ENCODE measurements around the gene ZNF428. TPM values are rescaled to one million over a fixed set of nuclear protein-coding genes. Genes with fewer than 3 reads are reported as not detected.

Gene ZNF428
- total and polyA plus RNA-seq, 2 of the 4 experiments (the other 2 are of a cell fraction), result 9.9 to 32.3 TPM

GRCh38 chr19:43623889-43624670 lies 4.7 kb upstream of the ZNF428 start:
- Histone ChIP-seq H4K8ac (ENCODE audit: low read depth in 2 of 2, low read length in 2 of 2) (no peak overlapping the region), H3K23ac (ENCODE audit: low read depth, low read length) (no peak overlapping the region), H3K9ac (ENCODE audit: low read depth, low read length) (no peak overlapping the region), H2BK20ac (ENCODE audit: low read depth, low read length) (no peak overlapping the region), H2BK120ac (ENCODE audit: low read depth, low read length) (no peak overlapping the region), H4K20me1 (ENCODE audit: insufficient read depth, low read length) (no peaks in the 10 kb centered on the region), H3K4me3 (ENCODE audit: insufficient read depth, low read depth, low read length) (no peak overlapping the region), H2AFZ (replicated peaks; ENCODE audit: low read length, poor library complexity) (no peak overlapping the region), H3K4ac (ENCODE audit: low read depth, low read length) (no peak overlapping the region), H3K18ac (ENCODE audit: low read depth, low read length) (no peak overlapping the region), H3K9me1 (ENCODE audit: insufficient read depth, low read length) (peaks cover 3% of the 10 kb centered on the region; the same call in 1 of the 2 replicates), H3K9me3 (ENCODE audit: control insufficient read depth, insufficient read depth, low read length) (no peaks in the 10 kb centered on the region), H2AK5ac (ENCODE audit: low read depth, low read length) (no peak overlapping the region), H2BK5ac (ENCODE audit: low read depth, low read length, poor library complexity, severe bottlenecking) (no peak overlapping the region), H3K27me3 (ENCODE audit: control insufficient read depth, insufficient read depth, low read length) (no peaks in the 10 kb centered on the region), H4K5ac (ENCODE audit: low read depth, low read length) (no peak overlapping the region), H2BK15ac (ENCODE audit: low read depth, low read length) (no peak overlapping the region), H3K4me1 (ENCODE audit: control insufficient read depth, insufficient read depth, low read length) (peaks cover 3% of the 10 kb centered on the region), H3K56ac (ENCODE audit: extremely low read depth, insufficient read depth, low read length) (no peak overlapping the region), H3K14ac (replicated peaks; ENCODE audit: low read depth, low read length) (no peak overlapping the region), H3K4me2 (ENCODE audit: low read depth, low read length) (no peak overlapping the region), H3K79me1 (ENCODE audit: low read depth in 1 of 2, low read length in 2 of 2) (peaks cover 8 to 17% of the 10 kb centered on the region in 2 experiments; a peak in 3 of 4 replicates), H4K91ac (ENCODE audit: insufficient read depth, low read depth, low read length) (no peak overlapping the region), H3K27ac (ENCODE audit: insufficient read depth, low read length) (no peak overlapping the region), H2AK9ac (replicated peaks; ENCODE audit: low read depth, low read length, poor library complexity) (no peak overlapping the region), H3K36me3 (ENCODE audit: control insufficient read depth, insufficient read depth, low read length) (no peaks in the 10 kb centered on the region)
- TF ChIP-seq MAZ (IDR thresholded peaks at IDR 0.05; ENCODE audit: borderline replicate concordance, low read depth, low read length) (no peak), RFX5 (IDR thresholded peaks at IDR 0.05; ENCODE audit: low read depth, low read length) (no peak), MAFK (IDR thresholded peaks at IDR 0.05; ENCODE audit: low read depth, low read length) (no peak), RAD21 (IDR thresholded peaks at IDR 0.05; ENCODE audit: low read length) (no peak), CEBPB (IDR thresholded peaks at IDR 0.05; ENCODE audit: low read depth, low read length) (no peak), MXI1 (IDR thresholded peaks at IDR 0.05; ENCODE audit: borderline replicate concordance, low read depth, low read length) (no peak), BHLHE40 (IDR thresholded peaks at IDR 0.05; ENCODE audit: low read depth, low read length) (no peak), NFE2L2 (IDR thresholded peaks at IDR 0.05; ENCODE audit: low read depth, low read length) (no peak), FOS (IDR thresholded peaks at IDR 0.05; ENCODE audit: low read depth, low read length) (no peak)
- TF ChIP-seq, protein P1, sequence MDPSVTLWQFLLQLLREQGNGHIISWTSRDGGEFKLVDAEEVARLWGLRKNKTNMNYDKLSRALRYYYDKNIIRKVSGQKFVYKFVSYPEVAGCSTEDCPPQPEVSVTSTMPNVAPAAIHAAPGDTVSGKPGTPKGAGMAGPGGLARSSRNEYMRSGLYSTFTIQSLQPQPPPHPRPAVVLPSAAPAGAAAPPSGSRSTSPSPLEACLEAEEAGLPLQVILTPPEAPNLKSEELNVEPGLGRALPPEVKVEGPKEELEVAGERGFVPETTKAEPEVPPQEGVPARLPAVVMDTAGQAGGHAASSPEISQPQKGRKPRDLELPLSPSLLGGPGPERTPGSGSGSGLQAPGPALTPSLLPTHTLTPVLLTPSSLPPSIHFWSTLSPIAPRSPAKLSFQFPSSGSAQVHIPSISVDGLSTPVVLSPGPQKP (IDR thresholded peaks at IDR 0.05; ENCODE audit: borderline replicate concordance, low read depth, low read length), result no peak
- TF ChIP-seq, protein P2, sequence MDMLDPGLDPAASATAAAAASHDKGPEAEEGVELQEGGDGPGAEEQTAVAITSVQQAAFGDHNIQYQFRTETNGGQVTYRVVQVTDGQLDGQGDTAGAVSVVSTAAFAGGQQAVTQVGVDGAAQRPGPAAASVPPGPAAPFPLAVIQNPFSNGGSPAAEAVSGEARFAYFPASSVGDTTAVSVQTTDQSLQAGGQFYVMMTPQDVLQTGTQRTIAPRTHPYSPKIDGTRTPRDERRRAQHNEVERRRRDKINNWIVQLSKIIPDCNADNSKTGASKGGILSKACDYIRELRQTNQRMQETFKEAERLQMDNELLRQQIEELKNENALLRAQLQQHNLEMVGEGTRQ (IDR thresholded peaks at IDR 0.05; ENCODE audit: low read depth, low read length), result no peak
- DNase-seq (no peak), ATAC-seq (ENCODE audit: low read depth) (no peak)
- ChIA-PET CTCF (interaction anchor here (0.6 kb wide), 2 partner anchors 24 to 98 kb away, joined by 3 read pairs; no protein-coding TSS in a partner anchor), POLR2A (ENCODE audit: unreplicated experiment) (no interaction called here)
- dilution Hi-C loops (cut with HindIII; ENCODE audit: low sequenced_read_pairs, unreplicated experiment), result no loop called here
- in situ Hi-C loops (cut with MboI; ENCODE audit: low sequenced_read_pairs), result no loop called here
- 88% methylated on average over 26 of the region's 35 CpGs; no CpG with 5 or more reads in 1 of the 2 experiments for WGBS, 2 experiments (ENCODE audit: extremely low coverage in 2 of 2, insufficient read length in 1 of 2)
- BruUV-seq (replicated peaks), result no TSS peak
- intact Hi-C loops (cut with micrococcal nuclease), result no loop called here

Measured in IMR-90 (cell line).